HG03060 (cell line): ENCODE data around the gene CELF2.

Source experiments
- ATAC-seq: cut with Tn5 transposase; IDR thresholded peaks from one replicate; pipeline ENCODE4 v1.9.1; 2021; ENCODE audit warnings: low read depth, moderate number of reproducible peaks; ENCODE audit not compliant: unreplicated experiment

The CELF2 gene

GRCh38 chr10:11261143-11261542, 243.5 kb downstream of the CELF2 start:
- ATAC-seq = no peak

GRCh38 chr10:11261687-11262493, 244.2 kb downstream of the CELF2 start:
- ATAC-seq = no peak

- ATAC-seq = no peak
Observed at GRCh38 chr10:11262494-11263345, 245.0 kb downstream of the CELF2 start.

GRCh38 chr10:11263767-11264166, 246.1 kb downstream of the CELF2 start:
- no peak for ATAC-seq

- ATAC-seq = no peak
Observed at GRCh38 chr10:11264296-11265048, 246.8 kb downstream of the CELF2 start.

- ATAC-seq = no peak
Observed at GRCh38 chr10:11265484-11265883, 247.8 kb downstream of the CELF2 start.

GRCh38 chr10:11266426-11266825, 248.8 kb downstream of the CELF2 start:
- no peak for ATAC-seq

GRCh38 chr10:11270135-11270857, 252.6 kb downstream of the CELF2 start:
- ATAC-seq = peak; percentile 27

- ATAC-seq = no peak
Observed at GRCh38 chr10:11270858-11271179, 253.1 kb downstream of the CELF2 start.

- ATAC-seq = no peak
Observed at GRCh38 chr10:11272915-11273389, 255.3 kb downstream of the CELF2 start.

- ATAC-seq = no peak
Observed at GRCh38 chr10:11274452-11274851, 256.8 kb downstream of the CELF2 start.

- ATAC-seq = no peak
Observed at GRCh38 chr10:11275651-11276050, 258.0 kb downstream of the CELF2 start.

GRCh38 chr10:11276449-11276990, 258.8 kb downstream of the CELF2 start:
- ATAC-seq = no peak

- no peak for ATAC-seq
Observed at GRCh38 chr10:11279314-11279713, 261.6 kb downstream of the CELF2 start.

- ATAC-seq = no peak
Observed at GRCh38 chr10:11280187-11280932, 262.7 kb downstream of the CELF2 start.

GRCh38 chr10:11282156-11282555, 264.5 kb downstream of the CELF2 start:
- no peak for ATAC-seq

GRCh38 chr10:11282661-11283060, 265.0 kb downstream of the CELF2 start:
- ATAC-seq = no peak

GRCh38 chr10:11284291-11285085, 266.8 kb downstream of the CELF2 start:
- no peak for ATAC-seq

- ATAC-seq = no peak
Observed at GRCh38 chr10:11285171-11285570, 267.5 kb downstream of the CELF2 start.
